Stimulated activated CD4-positive, alpha-beta T cell treated with anti-CD3 and anti-CD28 coated beads, TNF-alpha, amount 100 ng/mL, for 4 hours (primary cell): ENCODE results near the gene FAM20B.
"Not testable (repeated sequence)": the region's sequence is repeated elsewhere in the genome, so short reads cannot be mapped to it uniquely, and the experiment has no call there.

Experiments
- DNase-seq, 3 experiments: peaks; one replicate each; pipeline ENCODE4 v3.0.0-alpha.2; 2020; ENCODE audit warnings: low read depth in 3 of 3

FAM20B gene

GRCh38 chr1:179023946-179024650, 1.6 kb upstream of the FAM20B start:
- DNase-seq: no peak

GRCh38 chr1:179025975-179026812, 500 bp downstream of the FAM20B start:
- peak; percentile 47 to 61 (median 56) for DNase-seq

- DNase-seq: no peak
Measured at GRCh38 chr1:179026813-179027669, 1.3 kb downstream of the FAM20B start.

DNA sequence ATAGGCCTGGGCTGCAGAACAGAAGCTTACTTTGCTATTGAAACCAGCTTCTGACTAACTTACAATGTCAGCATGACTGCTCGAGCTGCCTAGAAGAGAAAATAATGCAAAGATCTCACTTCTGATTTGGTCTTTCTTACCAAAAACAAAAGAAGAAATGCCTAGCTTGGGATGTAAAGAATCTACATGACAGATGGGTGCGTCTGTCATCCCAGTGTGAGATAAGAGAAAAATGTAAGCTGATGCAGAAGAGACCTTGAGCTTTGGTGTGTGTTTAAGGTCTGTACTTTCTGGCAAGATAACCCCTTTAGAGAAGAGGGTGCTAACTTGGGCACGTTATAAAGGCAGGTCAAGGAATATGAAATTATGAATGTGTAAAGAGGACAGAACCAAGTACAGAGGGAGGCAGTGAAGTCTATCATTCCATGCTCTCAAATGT, 3.6 kb downstream of the FAM20B start:
- DNase-seq: no peak

DNA sequence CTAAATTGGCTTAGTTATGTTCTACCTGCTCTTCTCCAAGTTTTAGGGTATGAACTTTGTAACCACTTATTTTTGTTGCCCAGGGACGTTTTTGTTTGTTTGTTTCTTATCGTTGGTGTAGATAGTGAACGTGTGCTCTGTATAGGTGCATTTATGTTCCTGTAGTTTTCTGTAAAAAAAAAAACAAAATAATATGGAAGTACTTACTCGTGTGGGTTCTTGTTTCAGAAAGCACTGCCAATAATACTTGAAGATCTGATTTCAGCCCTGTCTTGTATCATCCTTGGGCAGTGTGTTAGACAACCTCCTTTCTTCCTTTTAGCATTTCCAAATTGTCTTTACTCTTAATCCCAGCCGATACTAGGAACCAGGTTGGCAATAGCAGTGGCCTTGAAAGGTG, 4.4 kb downstream of the FAM20B start:
- DNase-seq: no peak

DNA sequence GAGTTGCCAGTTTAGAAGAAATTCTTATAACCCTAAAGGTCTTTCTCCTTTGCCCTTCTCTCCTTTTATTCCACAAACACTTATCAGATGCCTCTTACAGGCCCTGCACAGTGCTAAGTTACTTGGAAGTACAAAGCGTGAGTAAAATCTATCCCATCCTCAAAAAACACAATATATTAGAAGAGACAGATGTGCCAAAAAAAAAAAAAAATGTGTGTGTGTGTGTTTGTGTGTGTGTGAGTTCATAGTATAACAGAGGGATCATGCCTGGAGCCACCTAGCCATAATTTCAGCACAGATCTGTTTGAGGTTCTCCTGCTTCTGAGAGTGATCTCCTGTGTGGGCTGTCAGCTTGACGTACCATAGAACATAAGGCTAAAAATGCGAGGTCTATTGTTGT, 5.0 kb downstream of the FAM20B start:
- no peak for DNase-seq

- DNase-seq: no peak
Measured at GRCh38 chr1:179031284-179031683, 5.6 kb downstream of the FAM20B start.

- no peak for DNase-seq
Measured at GRCh38 chr1:179031855-179032513, 6.3 kb downstream of the FAM20B start.

- DNase-seq: no peak
Measured at GRCh38 chr1:179034720-179035119, 9.0 kb downstream of the FAM20B start.

DNA sequence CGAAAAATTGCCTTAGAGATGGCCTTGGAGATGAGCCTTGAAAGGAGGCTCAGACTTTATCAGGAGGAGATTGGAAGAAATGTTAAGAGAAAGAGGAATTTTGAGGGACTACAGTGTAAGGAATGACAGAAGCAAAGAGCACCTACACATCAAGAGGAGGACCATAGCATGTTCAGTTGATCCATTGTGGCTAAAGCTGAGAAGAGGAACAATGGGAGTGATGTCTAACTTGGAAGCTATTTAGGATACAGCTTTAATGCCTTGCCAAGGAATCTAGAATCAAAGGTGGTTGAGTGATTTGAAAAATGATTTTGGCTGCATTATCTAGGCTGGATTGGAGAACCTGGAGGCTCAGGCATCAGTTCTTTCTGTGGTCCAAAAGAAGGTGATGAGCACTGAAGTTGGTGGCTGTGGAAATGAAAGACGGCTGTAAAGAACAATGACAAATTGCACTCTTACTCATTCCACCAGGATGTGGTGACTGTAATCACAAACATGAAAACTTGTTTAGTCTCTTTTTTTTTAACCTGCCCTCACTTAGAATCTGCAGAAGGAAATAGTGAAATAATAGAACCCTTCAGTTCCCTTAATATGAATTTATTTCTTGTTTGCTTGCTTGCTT, 11.3 kb downstream of the FAM20B start:
- DNase-seq: no peak

GRCh38 chr1:179038528-179039281, 13.0 kb downstream of the FAM20B start:
- DNase-seq: no peak

- DNase-seq: not testable (repeated sequence)
Measured at GRCh38 chr1:179039502-179040174, 13.9 kb downstream of the FAM20B start.

DNA sequence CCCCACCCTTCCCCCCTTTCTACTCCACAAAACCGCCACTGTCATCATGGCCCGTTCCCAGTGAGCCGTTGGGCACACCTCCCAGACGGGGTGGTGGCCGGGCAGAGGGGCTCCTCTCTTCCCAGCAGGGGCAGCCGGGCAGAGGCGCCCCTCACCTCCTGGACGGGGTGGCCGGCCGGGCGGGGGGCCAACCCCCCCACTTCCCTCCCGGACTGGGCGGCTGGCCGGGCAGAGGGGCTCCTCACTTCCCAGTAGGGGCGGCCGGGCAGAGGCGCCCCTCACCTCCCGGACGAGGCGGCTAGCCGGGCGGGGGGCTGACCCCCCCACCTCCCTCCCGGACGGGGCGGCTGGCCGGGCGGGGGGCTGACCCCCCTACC, 14.5 kb downstream of the FAM20B start:
- DNase-seq: not testable (repeated sequence)

- DNase-seq: no peak
Measured at GRCh38 chr1:179042087-179042486, 16.4 kb downstream of the FAM20B start.

GRCh38 chr1:179042700-179043099, 17.0 kb downstream of the FAM20B start:
- DNase-seq: no peak

DNA sequence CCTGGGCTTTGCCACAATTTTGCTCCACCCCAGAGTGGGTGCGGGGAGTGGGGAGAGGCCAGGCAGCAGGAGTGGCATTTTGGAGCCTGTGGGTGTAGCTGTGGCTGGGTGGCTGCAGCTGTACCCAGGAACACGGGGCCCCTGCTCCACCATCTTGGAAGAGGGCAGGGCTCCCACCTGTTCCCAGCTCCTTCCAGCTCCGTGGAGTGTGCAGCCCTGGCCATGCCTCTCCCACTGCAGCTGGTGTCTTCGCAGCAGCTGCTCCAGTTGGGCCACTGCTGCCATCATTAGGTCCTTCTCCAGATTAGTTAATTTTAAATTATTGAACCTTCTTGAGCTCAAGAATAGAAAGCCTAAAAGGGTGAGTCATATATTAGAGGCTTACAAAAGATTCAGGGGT, 17.6 kb downstream of the FAM20B start:
- DNase-seq: no peak

DNA sequence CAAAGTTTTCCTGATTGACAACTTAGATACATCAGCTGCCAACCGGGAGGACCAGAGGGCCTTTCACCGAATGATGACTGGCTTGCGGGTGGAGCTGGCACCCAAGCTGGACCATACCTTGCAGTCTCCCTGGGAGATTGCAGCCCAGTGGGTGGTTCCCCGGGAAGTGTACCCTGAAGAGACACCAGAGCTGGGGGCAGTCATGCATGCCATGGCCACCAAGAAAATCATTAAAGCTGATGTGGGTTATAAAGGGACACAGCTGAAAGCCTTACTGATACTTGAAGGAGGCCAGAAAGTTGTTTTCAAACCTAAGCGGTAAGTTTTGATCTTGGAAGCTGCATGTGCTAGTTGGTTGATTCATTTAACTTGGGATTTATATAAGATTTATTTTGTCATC, 18.2 kb downstream of the FAM20B start:
- no peak for DNase-seq

GRCh38 chr1:179046808-179047635, 21.3 kb downstream of the FAM20B start:
- no peak for DNase-seq

- DNase-seq: no peak
Measured at GRCh38 chr1:179047636-179047997, 21.9 kb downstream of the FAM20B start.
